ENCODE data around the gene PLA2G4C.

- no peak for TF ChIP-seq CTCF (IDR thresholded peaks at IDR 0.05)
- no peak for TF ChIP-seq POLR2A (IDR thresholded peaks at IDR 0.05)
- no peak for TF ChIP-seq POLR2AphosphoS5 (IDR thresholded peaks at IDR 0.05)
Observed at GRCh38 chr19:48108997-48109782, 1.4 kb downstream of the PLA2G4C start.

Measured in gastroesophageal sphincter (tissue), 3 donors.